ENCODE data around the gene DOCK2.
"Not testable (repeated sequence)": the region's sequence is repeated elsewhere in the genome, so short reads cannot be mapped to it uniquely, and the experiment has no call there.

The DOCK2 gene

GRCh38 chr5:169811680-169812079 is 174.6 kb downstream of the DOCK2 start:
- DNase-seq (ENCODE audit: low read depth in 1 of 2, low spot score in 1 of 2) = no peak

- no peak for DNase-seq (ENCODE audit: low read depth in 1 of 2, low spot score in 1 of 2)
These were observed 175.7 kb downstream of the DOCK2 start for GRCh38 chr5:169812786-169813185.

GRCh38 chr5:169814045-169814444 is 177.0 kb downstream of the DOCK2 start:
- no peak for DNase-seq (ENCODE audit: low read depth in 1 of 2, low spot score in 1 of 2)

- no peak for DNase-seq (ENCODE audit: low read depth in 1 of 2, low spot score in 1 of 2)
These were observed 177.4 kb downstream of the DOCK2 start for GRCh38 chr5:169814522-169814921.

GRCh38 chr5:169817031-169817430 is 180.0 kb downstream of the DOCK2 start:
- no peak for DNase-seq (ENCODE audit: low read depth in 1 of 2, low spot score in 1 of 2)

GRCh38 chr5:169826618-169827017 is 189.5 kb downstream of the DOCK2 start:
- no peak for DNase-seq (ENCODE audit: low read depth in 1 of 2, low spot score in 1 of 2)

GRCh38 chr5:169827769-169828168 is 190.7 kb downstream of the DOCK2 start:
- no peak for DNase-seq (ENCODE audit: low read depth in 1 of 2, low spot score in 1 of 2)

- no peak for DNase-seq (ENCODE audit: low read depth in 1 of 2, low spot score in 1 of 2)
These were observed 191.3 kb downstream of the DOCK2 start for GRCh38 chr5:169828385-169828784.

- DNase-seq (ENCODE audit: low read depth in 1 of 2, low spot score in 1 of 2) = no peak
These were observed 194.3 kb downstream of the DOCK2 start for GRCh38 chr5:169831331-169831730.

- DNase-seq (ENCODE audit: low read depth in 1 of 2, low spot score in 1 of 2) = no peak
These were observed 195.2 kb downstream of the DOCK2 start for GRCh38 chr5:169832304-169832703.

GRCh38 chr5:169832845-169833244 is 195.8 kb downstream of the DOCK2 start:
- DNase-seq (ENCODE audit: low read depth in 1 of 2, low spot score in 1 of 2) = no peak

- DNase-seq (ENCODE audit: low read depth in 1 of 2, low spot score in 1 of 2) = not testable (repeated sequence)
These were observed 196.7 kb downstream of the DOCK2 start for GRCh38 chr5:169833681-169834292.

- DNase-seq (ENCODE audit: low read depth in 1 of 2, low spot score in 1 of 2) = not testable (repeated sequence)
These were observed 197.5 kb downstream of the DOCK2 start for GRCh38 chr5:169834540-169834939.

GRCh38 chr5:169836835-169837536 is 199.9 kb downstream of the DOCK2 start:
- DNase-seq (ENCODE audit: low read depth in 1 of 2, low spot score in 1 of 2) = no peak

- no peak for DNase-seq (ENCODE audit: low read depth in 1 of 2, low spot score in 1 of 2)
These were observed 200.6 kb downstream of the DOCK2 start for GRCh38 chr5:169837686-169838085.

- no peak for DNase-seq (ENCODE audit: low read depth in 1 of 2, low spot score in 1 of 2)
These were observed 201.6 kb downstream of the DOCK2 start for GRCh38 chr5:169838688-169839087.

- DNase-seq (ENCODE audit: low read depth in 1 of 2, low spot score in 1 of 2) = no peak
These were observed 203.3 kb downstream of the DOCK2 start for GRCh38 chr5:169840405-169840804.

GRCh38 chr5:169842699-169843098 is 205.6 kb downstream of the DOCK2 start:
- no peak for DNase-seq (ENCODE audit: low read depth in 1 of 2, low spot score in 1 of 2)

- no peak for DNase-seq (ENCODE audit: low read depth in 1 of 2, low spot score in 1 of 2)
These were observed 210.4 kb downstream of the DOCK2 start for GRCh38 chr5:169847519-169847918.

GRCh38 chr5:169848271-169848670 is 211.2 kb downstream of the DOCK2 start:
- DNase-seq (ENCODE audit: low read depth in 1 of 2, low spot score in 1 of 2) = no peak

GRCh38 chr5:169848792-169849191 is 211.7 kb downstream of the DOCK2 start:
- DNase-seq (ENCODE audit: low read depth in 1 of 2, low spot score in 1 of 2) = no peak

GRCh38 chr5:169850409-169850808 is 213.3 kb downstream of the DOCK2 start:
- no peak for DNase-seq (ENCODE audit: low read depth in 1 of 2, low spot score in 1 of 2)

- DNase-seq (ENCODE audit: low read depth in 1 of 2, low spot score in 1 of 2) = no peak
These were observed 214.3 kb downstream of the DOCK2 start for GRCh38 chr5:169851321-169851850.
